A549 (cell line): ENCODE measurements around the gene TNIK. TPM values are rescaled to one million over a fixed set of nuclear protein-coding genes. Genes with fewer than 3 reads are reported as not detected.

ENCODE experiments used
- ATAC-seq, 2 experiments: fragments of 200-7000 bp in 1 of 2; fragments of >200 bp in 1 of 2; cut with Nextera tagmentation in 1 of 2; cut with Tn5 transposase in 1 of 2; 3 replicates each; pipeline versions ENCODE4 v1.8.0 to v1.9.1; 2018 to 2020; ENCODE audit warnings: mild to moderate bottlenecking in 1 of 2, moderate library complexity in 1 of 2
- CTCF ChIA-PET: fragments of 300-600 bp; sonication (Branson Sonifier 250); formaldehyde crosslinking; extraction: SDS; loops from one replicate; lab custom pipeline; 2021; ENCODE audit warnings: antibody characterized with exemption, inconsistent platforms; lab: Yijun Ruan, JAX
- POLR2A ChIA-PET: fragments of 350-600 bp; formaldehyde crosslinking; extraction: SDS; loops from one replicate; lab custom pipeline; 2021; ENCODE audit warnings: antibody characterized with exemption, inconsistent platforms; lab: Yijun Ruan, JAX
- DNase-seq, 2 experiments: peaks; one replicate each; pipeline versions ENCODE4 v3.0.0 to v3.0.0-alpha.2; 2011 to 2016; ENCODE audit warnings: low read depth in 1 of 2, low spot score in 1 of 2
- FAIRE-seq: peaks from 2 replicates; lab custom pipeline; 2011; peaks lifted over from hg19 to GRCh38; lab: Jason Lieb, UNC
- H3K27ac ChIP-seq, 2 experiments: fragments of >200 bp; sonication (Bioruptor Twin); formaldehyde crosslinking; 3 replicates each; pipeline ENCODE4 v1.5.1; 2016 to 2017
- H3K4me1 ChIP-seq: fragments of >200 bp; sonication (Bioruptor Twin); formaldehyde crosslinking; 3 replicates; pipeline ENCODE4 v1.6.1; 2016
- H3K4me2 ChIP-seq: fragments of >200 bp; sonication (Bioruptor Twin); formaldehyde crosslinking; 3 replicates; pipeline ENCODE4 v1.6.1; 2016
- H3K4me3 ChIP-seq: fragments of >200 bp; sonication (Bioruptor Twin); formaldehyde crosslinking; 3 replicates; pipeline ENCODE4 v1.5.1; 2016
- H3K9me3 ChIP-seq: fragments of >200 bp; sonication (Bioruptor Twin); formaldehyde crosslinking; 3 replicates; pipeline ENCODE4 v1.6.1; 2016
- CEBPB ChIP-seq, 2 experiments: fragments of >200 bp in 1 of 2; sonication (Bioruptor Twin) in 1 of 2; formaldehyde crosslinking in 1 of 2; IDR thresholded peaks; 2 replicates each; pipeline ENCODE4 v1.6.1; 2012 to 2016
- GATA3 ChIP-seq: IDR thresholded peaks from 2 replicates; pipeline ENCODE4 v1.6.1; 2012; ENCODE audit warnings: borderline replicate concordance
- HDAC2 ChIP-seq: fragments of 200-600 bp; sonication (generic); IDR thresholded peaks from 2 replicates; pipeline ENCODE4 v1.6.1; 2016
- HOXB5 ChIP-seq: fragments of 250-450 bp; sonication (Bioruptor Pico); IDR thresholded peaks from 2 replicates; pipeline ENCODE4 v1.5.0; 2020; ENCODE audit warnings: mild to moderate bottlenecking, moderate library complexity
- JUNB ChIP-seq: fragments of >200 bp; sonication (Bioruptor Twin); formaldehyde crosslinking; IDR thresholded peaks from 2 replicates; pipeline ENCODE4 v1.6.1; 2016
- KDM1A ChIP-seq: fragments of 200-600 bp; sonication (generic); IDR thresholded peaks from 2 replicates; pipeline ENCODE4 v1.6.1; 2016; ENCODE audit warnings: low read depth, mild to moderate bottlenecking
- KDM5A ChIP-seq: fragments of 200-600 bp; sonication (generic); IDR thresholded peaks from 2 replicates; pipeline ENCODE4 v1.6.1; 2016; ENCODE audit warnings: antibody characterized with exemption, mild to moderate bottlenecking
- NPAS2 ChIP-seq: fragments of 250-450 bp; sonication (Bioruptor Pico); IDR thresholded peaks from 2 replicates; pipeline ENCODE4 v1.8.0; 2022; ENCODE audit warnings: mild to moderate bottlenecking, moderate library complexity, borderline replicate concordance
- POLR2A ChIP-seq: IDR thresholded peaks from 2 replicates; pipeline ENCODE4 v1.6.1; 2012; ENCODE audit warnings: mild to moderate bottlenecking, low read length
- RARB ChIP-seq: fragments of 250-450 bp; sonication (Bioruptor Pico); IDR thresholded peaks from 2 replicates; pipeline ENCODE4 v1.8.0; 2021; ENCODE audit warnings: mild to moderate bottlenecking, moderate library complexity
- RFX5 ChIP-seq: fragments of 450-650 bp; IDR thresholded peaks from 2 replicates; pipeline ENCODE4 v1.7.1; 2014; ENCODE audit warnings: antibody characterized with exemption, mild to moderate bottlenecking, moderate library complexity
- TFCP2L1 ChIP-seq: fragments of 250-450 bp; sonication (Bioruptor Pico); IDR thresholded peaks from 2 replicates; pipeline ENCODE4 v1.5.0; 2021; ENCODE audit warnings: mild to moderate bottlenecking
- ZFP36 ChIP-seq: fragments of 450-650 bp; IDR thresholded peaks from 2 replicates; pipeline ENCODE4 v1.6.1; 2014; ENCODE audit warnings: borderline replicate concordance; ENCODE audit not compliant: partially characterized antibody
- WGBS: methylation state at CpG from one replicate; pipeline ENCODE4 v1.1.6; 2017; ENCODE audit errors: missing lambda C conversion rate; 5-methylcytosine and 5-hydroxymethylcytosine counted together
- polyA plus RNA-seq, 4 experiments: library from polyadenylated mRNA; depleted of rRNA in 3 of 4; stranded (reverse); fragments of >200 nt; fragmentation: RNase III in 1 of 4; extraction: RNeasy Plus Mini Kit Qiagen cat#74134 plus additional on column Dnase treatment in 1 of 4; gene quantifications; 2 replicates in 3 of 4; 3 replicates in 1 of 4; pipeline ENCODE4 v1.2.3, GENCODE V29; 2011 to 2017
- TF ChIP-seq, protein P1 (sequence below): fragments of >200 bp; sonication (Bioruptor Twin); formaldehyde crosslinking; IDR thresholded peaks from 3 replicates; pipeline ENCODE4 v1.6.1; 2016
- TF ChIP-seq, protein P2 (sequence below): fragments of 150-350 bp; IDR thresholded peaks from 2 replicates; pipeline ENCODE4 v1.6.1; 2014; ENCODE audit warnings: low read depth, mild to moderate bottlenecking, low read length
- TF ChIP-seq, protein P3 (sequence below): fragments of 250-450 bp; sonication (Bioruptor Pico); IDR thresholded peaks from 2 replicates; pipeline ENCODE4 v1.5.0; 2020; ENCODE audit warnings: low read depth, mild to moderate bottlenecking, moderate library complexity

The TNIK gene
- polyA plus RNA-seq, 2 of the 4 experiments (the other 2 are of a cell fraction) = 1.6 to 1.8 TPM

DNA sequence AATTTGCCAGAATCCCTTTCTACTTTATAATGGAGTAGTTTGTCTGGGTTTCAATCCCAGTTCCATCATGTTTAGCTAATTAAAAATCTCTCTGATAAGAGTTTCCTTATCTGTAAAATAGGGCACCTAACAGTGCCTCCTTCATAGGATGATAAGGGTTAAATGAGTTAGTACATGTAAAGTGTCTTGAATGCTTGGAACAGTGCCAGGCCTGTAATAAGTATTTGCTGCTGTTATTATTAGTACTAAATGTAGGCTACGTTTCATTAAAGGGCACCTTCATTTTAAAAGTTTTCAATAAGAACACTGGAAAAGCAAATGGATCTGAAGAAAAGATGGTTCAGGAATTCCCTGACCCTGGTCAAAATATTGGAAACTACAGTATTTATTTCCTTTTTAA, 421.9 kb downstream of the TNIK start:
- FAIRE-seq = no peak
- CTCF ChIA-PET = interaction anchor here (1.4 kb wide), 1 partner anchor 12 kb away, joined by 3 read pairs; the partner anchor contains the start of gene SLC2A2
- POLR2A ChIA-PET = no interaction called here
- H3K27ac ChIP-seq = no peak overlapping the region
- no peak for DNase-seq
- ATAC-seq = no peak
- TF ChIP-seq JUNB = no peak
- TF ChIP-seq ZFP36 = no peak
- TF ChIP-seq HDAC2 = no peak
- no peak for TF ChIP-seq GATA3
- TF ChIP-seq, protein P1, sequence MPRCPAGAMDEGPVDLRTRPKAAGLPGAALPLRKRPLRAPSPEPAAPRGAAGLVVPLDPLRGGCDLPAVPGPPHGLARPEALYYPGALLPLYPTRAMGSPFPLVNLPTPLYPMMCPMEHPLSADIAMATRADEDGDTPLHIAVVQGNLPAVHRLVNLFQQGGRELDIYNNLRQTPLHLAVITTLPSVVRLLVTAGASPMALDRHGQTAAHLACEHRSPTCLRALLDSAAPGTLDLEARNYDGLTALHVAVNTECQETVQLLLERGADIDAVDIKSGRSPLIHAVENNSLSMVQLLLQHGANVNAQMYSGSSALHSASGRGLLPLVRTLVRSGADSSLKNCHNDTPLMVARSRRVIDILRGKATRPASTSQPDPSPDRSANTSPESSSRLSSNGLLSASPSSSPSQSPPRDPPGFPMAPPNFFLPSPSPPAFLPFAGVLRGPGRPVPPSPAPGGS = no peak
- TF ChIP-seq RFX5 = no peak
- TF ChIP-seq NPAS2 (CRISPR knock-in tag) = no peak
- no peak for TF ChIP-seq HOXB5 (CRISPR knock-in tag)
- TF ChIP-seq POLR2A = no peak
- no peak for TF ChIP-seq KDM1A
- TF ChIP-seq, protein P2, sequence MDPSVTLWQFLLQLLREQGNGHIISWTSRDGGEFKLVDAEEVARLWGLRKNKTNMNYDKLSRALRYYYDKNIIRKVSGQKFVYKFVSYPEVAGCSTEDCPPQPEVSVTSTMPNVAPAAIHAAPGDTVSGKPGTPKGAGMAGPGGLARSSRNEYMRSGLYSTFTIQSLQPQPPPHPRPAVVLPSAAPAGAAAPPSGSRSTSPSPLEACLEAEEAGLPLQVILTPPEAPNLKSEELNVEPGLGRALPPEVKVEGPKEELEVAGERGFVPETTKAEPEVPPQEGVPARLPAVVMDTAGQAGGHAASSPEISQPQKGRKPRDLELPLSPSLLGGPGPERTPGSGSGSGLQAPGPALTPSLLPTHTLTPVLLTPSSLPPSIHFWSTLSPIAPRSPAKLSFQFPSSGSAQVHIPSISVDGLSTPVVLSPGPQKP = no peak
- H3K4me3 ChIP-seq = no peak overlapping the region
- H3K4me1 ChIP-seq = no peaks in the 10 kb centered on the region
- no peak overlapping the region for H3K4me2 ChIP-seq
- 82% methylated on average over 1 of the region's 1 CpG for WGBS
- H3K9me3 ChIP-seq = no peaks in the 10 kb centered on the region

DNA sequence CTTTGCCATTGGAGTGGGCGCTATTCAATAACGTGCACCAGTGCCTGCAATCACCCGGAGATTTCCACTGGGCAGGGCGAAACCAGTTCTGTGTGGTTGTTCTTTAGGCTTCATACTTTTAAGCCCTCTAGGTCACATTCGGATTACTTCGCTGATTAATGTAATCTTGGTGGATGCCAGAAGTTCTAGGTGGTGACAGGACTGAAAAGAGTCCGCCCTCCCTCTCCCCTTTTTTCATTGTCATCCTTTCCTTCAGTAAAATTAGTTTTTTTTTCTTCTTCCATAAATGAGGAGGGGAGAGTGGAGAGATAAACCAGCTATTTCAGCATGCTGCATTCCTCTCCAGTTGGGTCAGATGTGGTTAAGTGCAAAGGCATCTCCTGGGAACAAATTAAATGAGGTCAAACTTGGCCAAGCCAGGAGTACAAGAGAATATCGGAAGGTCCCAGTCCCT, 431.4 kb downstream of the TNIK start:
- CTCF ChIA-PET = no interaction called here
- TF ChIP-seq RARB (no peak), TFCP2L1 (CRISPR knock-in tag) (no peak), CEBPB (IDR thresholded peaks at IDR 0.05) (no peak), KDM1A (no peak)
- TF ChIP-seq, all 56 proteins: peak for 0
- ATAC-seq (no peak), FAIRE-seq (no peak), DNase-seq (no peak)
- POLR2A ChIA-PET = no interaction called here
- Histone ChIP-seq H3K4me1 (no peaks in the 10 kb centered on the region), H3K4me2 (no peak overlapping the region), H3K9me3 (no peaks in the 10 kb centered on the region), H3K27ac (no peak overlapping the region), H3K4me3 (no peak overlapping the region)
- 86% methylated on average over 8 of the region's 8 CpGs for WGBS

DNA sequence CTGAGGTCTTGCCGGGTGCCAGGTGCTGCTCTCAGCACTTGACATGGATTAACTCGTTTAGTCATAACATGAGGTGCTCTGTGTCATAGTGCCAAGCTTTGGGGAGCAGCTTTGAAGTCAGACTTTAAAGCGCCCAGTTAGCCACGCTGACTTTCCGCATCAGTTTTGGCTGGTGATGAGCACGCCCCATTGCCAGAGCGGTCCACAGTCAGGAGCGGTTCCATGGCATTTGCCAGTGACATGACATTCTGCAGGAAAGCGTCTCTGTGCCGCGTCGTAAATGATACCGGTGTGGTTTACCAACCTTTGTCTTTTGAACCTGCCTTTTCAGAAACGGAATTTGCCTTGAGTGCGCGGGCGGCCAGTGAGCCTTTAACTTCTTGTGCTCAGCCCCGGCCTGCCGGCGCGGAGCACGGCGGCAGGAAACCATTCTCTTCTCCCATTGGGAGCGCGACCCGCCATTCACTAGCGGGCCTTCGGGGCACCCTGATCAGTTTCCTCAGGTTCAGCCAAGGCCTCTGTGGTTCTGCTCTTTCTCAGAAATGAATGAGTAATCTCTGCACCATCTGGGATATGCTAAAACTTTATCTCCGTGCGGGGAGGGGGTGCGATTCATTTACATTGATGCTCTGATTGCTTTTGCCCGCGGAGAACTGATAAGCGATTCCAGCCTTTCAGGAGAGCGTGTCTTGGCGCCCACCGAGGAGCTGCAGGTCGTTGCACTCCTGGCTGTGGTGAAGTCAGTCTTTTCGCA, 432.0 kb downstream of the TNIK start:
- POLR2A ChIA-PET = no interaction called here
- H3K4me1 ChIP-seq = no peaks in the 10 kb centered on the region
- no peak overlapping the region for H3K27ac ChIP-seq
- TF ChIP-seq NPAS2 (CRISPR knock-in tag) = no peak
- TF ChIP-seq, protein P3, sequence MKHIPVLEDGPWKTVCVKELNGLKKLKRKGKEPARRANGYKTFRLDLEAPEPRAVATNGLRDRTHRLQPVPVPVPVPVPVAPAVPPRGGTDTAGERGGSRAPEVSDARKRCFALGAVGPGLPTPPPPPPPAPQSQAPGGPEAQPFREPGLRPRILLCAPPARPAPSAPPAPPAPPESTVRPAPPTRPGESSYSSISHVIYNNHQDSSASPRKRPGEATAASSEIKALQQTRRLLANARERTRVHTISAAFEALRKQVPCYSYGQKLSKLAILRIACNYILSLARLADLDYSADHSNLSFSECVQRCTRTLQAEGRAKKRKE (CRISPR knock-in tag) = no peak
- TF ChIP-seq KDM5A = no peak
- no peak for TF ChIP-seq RFX5
- no peaks in the 10 kb centered on the region for H3K9me3 ChIP-seq
- FAIRE-seq = no peak
- no peak overlapping the region for H3K4me2 ChIP-seq
- no peak for ATAC-seq
- CTCF ChIA-PET = no interaction called here
- WGBS = 91% methylated on average over 38 of the region's 39 CpGs
- H3K4me3 ChIP-seq = no peak overlapping the region
- DNase-seq = no peak
